ENCODE data around the gene DIP2B.
A peak's percentile ranks its signal among the peaks of the same experiment; 100 is the strongest.

DIP2B gene, protein sequence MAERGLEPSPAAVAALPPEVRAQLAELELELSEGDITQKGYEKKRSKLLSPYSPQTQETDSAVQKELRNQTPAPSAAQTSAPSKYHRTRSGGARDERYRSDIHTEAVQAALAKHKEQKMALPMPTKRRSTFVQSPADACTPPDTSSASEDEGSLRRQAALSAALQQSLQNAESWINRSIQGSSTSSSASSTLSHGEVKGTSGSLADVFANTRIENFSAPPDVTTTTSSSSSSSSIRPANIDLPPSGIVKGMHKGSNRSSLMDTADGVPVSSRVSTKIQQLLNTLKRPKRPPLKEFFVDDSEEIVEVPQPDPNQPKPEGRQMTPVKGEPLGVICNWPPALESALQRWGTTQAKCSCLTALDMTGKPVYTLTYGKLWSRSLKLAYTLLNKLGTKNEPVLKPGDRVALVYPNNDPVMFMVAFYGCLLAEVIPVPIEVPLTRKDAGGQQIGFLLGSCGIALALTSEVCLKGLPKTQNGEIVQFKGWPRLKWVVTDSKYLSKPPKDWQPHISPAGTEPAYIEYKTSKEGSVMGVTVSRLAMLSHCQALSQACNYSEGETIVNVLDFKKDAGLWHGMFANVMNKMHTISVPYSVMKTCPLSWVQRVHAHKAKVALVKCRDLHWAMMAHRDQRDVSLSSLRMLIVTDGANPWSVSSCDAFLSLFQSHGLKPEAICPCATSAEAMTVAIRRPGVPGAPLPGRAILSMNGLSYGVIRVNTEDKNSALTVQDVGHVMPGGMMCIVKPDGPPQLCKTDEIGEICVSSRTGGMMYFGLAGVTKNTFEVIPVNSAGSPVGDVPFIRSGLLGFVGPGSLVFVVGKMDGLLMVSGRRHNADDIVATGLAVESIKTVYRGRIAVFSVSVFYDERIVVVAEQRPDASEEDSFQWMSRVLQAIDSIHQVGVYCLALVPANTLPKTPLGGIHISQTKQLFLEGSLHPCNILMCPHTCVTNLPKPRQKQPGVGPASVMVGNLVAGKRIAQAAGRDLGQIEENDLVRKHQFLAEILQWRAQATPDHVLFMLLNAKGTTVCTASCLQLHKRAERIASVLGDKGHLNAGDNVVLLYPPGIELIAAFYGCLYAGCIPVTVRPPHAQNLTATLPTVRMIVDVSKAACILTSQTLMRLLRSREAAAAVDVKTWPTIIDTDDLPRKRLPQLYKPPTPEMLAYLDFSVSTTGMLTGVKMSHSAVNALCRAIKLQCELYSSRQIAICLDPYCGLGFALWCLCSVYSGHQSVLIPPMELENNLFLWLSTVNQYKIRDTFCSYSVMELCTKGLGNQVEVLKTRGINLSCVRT (N-terminal part only)

DNA sequence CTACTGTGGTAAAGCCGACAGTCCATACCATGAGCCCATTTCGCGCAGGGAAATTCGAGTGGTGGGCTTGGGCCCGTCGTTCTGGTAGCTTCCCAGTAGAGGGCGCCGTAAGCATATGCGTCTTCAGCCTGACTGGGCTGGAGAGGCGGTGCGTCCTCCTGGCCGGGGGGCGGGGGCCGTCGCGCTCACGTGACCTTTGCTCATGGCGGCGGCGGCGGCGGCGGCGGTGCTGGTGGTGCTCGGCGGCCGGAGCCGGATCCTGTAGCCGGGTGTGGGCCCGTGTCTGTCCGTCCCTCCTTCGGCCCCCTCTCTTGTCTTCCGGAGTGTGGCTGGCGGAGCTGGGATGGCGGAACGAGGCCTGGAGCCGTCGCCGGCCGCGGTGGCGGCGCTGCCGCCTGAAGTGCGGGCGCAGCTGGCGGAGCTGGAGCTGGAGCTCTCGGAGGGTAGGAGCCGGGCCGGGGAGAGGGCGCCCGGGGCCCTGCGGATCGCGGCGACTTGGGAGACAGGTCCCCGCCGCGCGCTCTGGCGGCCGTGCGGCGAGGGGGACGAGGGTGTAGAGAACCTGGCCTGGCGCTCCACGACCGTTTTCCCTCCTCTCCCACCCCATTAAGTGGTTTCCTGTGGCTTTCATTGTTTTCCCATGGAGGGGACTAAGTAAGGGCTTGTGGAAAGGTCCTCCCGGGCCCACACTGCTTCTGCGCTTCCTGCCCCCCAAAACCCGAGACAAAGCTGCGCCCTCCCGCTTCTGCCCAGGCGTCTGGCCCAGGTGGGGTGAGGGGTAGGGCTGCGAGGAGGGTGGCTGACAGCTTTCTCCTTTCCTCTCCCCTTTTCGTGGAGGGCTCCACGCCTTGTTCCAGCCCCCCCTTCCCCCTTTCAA, at the start of gene DIP2B:
TSS of gene DIP2B (plus strand) at position 188 of the 877 bp plus-strand sequence. CDS start at position 344, 156 bp downstream.
- TF ChIP-seq, protein P1, sequence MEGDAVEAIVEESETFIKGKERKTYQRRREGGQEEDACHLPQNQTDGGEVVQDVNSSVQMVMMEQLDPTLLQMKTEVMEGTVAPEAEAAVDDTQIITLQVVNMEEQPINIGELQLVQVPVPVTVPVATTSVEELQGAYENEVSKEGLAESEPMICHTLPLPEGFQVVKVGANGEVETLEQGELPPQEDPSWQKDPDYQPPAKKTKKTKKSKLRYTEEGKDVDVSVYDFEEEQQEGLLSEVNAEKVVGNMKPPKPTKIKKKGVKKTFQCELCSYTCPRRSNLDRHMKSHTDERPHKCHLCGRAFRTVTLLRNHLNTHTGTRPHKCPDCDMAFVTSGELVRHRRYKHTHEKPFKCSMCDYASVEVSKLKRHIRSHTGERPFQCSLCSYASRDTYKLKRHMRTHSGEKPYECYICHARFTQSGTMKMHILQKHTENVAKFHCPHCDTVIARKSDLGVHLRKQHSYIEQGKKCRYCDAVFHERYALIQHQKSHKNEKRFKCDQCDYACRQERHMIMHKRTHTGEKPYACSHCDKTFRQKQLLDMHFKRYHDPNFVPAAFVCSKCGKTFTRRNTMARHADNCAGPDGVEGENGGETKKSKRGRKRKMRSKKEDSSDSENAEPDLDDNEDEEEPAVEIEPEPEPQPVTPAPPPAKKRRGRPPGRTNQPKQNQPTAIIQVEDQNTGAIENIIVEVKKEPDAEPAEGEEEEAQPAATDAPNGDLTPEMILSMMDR (IDR thresholded peaks at IDR 0.05; ENCODE audit: low read depth, low read length, missing control alignments) = peak; percentile 88
- H3K4me3 ChIP-seq (ENCODE audit: low read depth, low read length) = peak within 1 kb of the TSS; percentile 99
- peak; percentile 62 for DNase-seq (ENCODE audit: low read depth)

DNA sequence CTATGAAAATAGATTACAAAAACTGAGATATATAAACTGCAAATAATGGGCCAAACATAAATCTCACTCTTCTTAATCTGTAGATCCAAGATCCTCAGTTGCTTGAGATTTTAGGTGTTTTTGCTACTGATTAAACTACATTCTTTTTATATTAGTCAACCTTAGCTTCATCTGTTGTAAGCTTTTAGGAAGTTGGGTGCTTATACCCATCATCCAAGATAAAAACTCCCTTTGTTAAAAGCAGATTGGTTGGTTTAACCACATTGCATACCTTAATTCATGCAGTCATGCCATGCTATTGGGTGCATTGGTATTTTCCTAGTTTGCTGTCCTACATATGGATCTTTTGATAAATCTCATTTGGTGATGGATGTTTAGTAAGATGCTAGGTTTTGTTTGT, 46.2 kb upstream of the DIP2B start:
- H3K4me3 ChIP-seq (ENCODE audit: low read depth, low read length) = no peak overlapping the region
- no peak for DNase-seq (ENCODE audit: low read depth)
- TF ChIP-seq, protein P1 (IDR thresholded peaks at IDR 0.05; ENCODE audit: low read depth, low read length, missing control alignments) = no peak

DNA sequence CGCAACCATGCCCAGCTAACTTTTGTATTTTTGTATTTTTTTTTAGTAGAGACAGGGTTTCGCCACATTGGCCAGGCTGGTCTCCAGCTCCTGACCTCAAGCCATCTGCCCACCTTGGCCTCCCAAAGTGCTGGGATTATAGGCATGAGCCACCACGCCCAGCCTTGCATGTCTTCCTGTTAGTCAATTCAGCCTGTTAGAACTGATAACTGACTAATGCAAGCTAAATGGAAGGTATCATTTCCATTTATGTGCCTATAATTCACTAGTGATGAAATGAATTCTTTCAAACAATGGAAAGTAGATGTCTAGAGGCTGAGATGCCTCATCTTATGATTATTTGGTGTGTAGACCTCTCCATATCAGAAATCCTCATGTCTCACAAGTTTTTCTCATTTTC, 37.3 kb upstream of the DIP2B start:
- DNase-seq (ENCODE audit: low read depth) = no peak
- TF ChIP-seq, protein P1 (IDR thresholded peaks at IDR 0.05; ENCODE audit: low read depth, low read length, missing control alignments) = no peak
- H3K4me3 ChIP-seq (ENCODE audit: low read depth, low read length) = no peak overlapping the region

DNA sequence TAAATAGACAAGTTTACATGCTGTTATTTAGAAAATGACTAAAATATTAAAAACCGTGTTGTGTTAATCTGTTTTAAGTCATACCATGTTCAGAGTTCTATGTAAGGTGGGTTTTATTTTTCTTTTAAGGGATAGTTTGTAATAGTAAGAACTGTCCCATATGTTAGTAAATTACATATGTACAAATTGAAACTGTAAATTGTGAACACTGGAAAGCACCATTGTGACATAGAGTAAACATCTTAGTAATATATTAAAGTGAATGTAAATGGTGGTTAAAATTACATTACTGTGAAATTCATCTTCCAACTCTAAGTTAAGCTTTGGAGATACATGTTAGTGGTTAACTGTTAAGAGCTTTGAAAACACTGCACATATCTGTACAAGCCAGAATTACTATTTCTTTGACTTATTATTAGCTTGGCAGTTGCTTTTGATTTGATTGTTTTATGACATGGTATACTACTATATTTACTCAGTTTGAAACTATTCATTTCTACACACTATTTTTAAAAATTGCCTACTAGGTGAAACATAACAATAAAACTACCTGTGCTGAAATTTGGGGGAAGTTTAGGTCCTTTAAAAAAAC, 27.4 kb upstream of the DIP2B start:
- no peak overlapping the region for H3K4me3 ChIP-seq (ENCODE audit: low read depth, low read length)
- DNase-seq (ENCODE audit: low read depth) = no peak
- TF ChIP-seq, protein P1 (IDR thresholded peaks at IDR 0.05; ENCODE audit: low read depth, low read length, missing control alignments) = no peak

DNA sequence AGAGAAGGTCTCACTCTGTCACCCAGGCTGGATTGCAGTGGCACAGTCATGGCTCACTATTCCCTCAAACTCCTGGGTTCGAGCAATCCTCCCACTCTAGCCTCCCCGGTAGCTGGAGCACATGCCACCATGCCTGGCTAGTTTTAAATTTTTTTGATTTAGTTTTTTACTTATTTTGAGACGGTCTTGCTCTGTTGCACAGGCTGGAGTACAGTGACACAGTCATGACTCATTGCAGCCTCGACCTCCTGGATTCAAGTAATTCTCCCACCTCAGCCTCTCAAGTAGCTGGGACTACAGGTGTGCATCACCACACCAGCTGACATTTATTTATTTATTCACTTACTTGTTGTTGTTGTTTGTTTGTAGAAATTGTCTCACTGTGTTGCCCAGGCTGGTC, 22.2 kb upstream of the DIP2B start:
- no peak for DNase-seq (ENCODE audit: low read depth)
- TF ChIP-seq, protein P1 (IDR thresholded peaks at IDR 0.05; ENCODE audit: low read depth, low read length, missing control alignments) = no peak
- H3K4me3 ChIP-seq (ENCODE audit: low read depth, low read length) = no peak overlapping the region

All from GM12864 (cell line).